Central memory CD8-positive, alpha-beta T cell (primary cell): ENCODE measurements around the gene MYADML2.
"Not testable (repeated sequence)": the region's sequence is repeated elsewhere in the genome, so short reads cannot be mapped to it uniquely, and the experiment has no call there.

Experiments used
- ATAC-seq: fragments of 150-1000 bp; cut with Tn5 transposase; replicated peaks from 2 replicates; pipeline ENCODE4 v1.10.0; 2022; ENCODE audit warnings: mild to moderate bottlenecking, moderate FRiP score, moderate number of reproducible peaks; ENCODE audit not compliant: poor library complexity, severe bottlenecking; ENCODE audit errors: extremely low read depth
- DNase-seq, 2 donors: peaks; one replicate each; pipeline ENCODE4 v3.0.0; 2021; ENCODE audit warnings: low spot score in 2 of 2
- H3K27ac Mint-ChIP-seq: one replicate; pipeline ENCODE4 v1.8.0; 2022; ENCODE audit warnings: low read depth, mild to moderate bottlenecking, moderate library complexity, mixed read lengths
- H3K27me3 Mint-ChIP-seq: one replicate; pipeline ENCODE4 v1.8.0; 2022; ENCODE audit warnings: mixed read lengths
- H3K36me3 Mint-ChIP-seq: one replicate; pipeline ENCODE4 v1.8.0; 2022; ENCODE audit warnings: mild to moderate bottlenecking, moderate library complexity, mixed read lengths; ENCODE audit not compliant: insufficient read depth
- H3K4me1 Mint-ChIP-seq: one replicate; pipeline ENCODE4 v1.8.0; 2022; ENCODE audit warnings: mixed read lengths
- H3K4me3 Mint-ChIP-seq: one replicate; pipeline ENCODE4 v1.8.0; 2022; ENCODE audit warnings: mild to moderate bottlenecking, moderate library complexity, mixed read lengths
- H3K9me3 Mint-ChIP-seq: one replicate; pipeline ENCODE4 v1.8.0; 2022; ENCODE audit warnings: mixed read lengths

The MYADML2 gene

DNA sequence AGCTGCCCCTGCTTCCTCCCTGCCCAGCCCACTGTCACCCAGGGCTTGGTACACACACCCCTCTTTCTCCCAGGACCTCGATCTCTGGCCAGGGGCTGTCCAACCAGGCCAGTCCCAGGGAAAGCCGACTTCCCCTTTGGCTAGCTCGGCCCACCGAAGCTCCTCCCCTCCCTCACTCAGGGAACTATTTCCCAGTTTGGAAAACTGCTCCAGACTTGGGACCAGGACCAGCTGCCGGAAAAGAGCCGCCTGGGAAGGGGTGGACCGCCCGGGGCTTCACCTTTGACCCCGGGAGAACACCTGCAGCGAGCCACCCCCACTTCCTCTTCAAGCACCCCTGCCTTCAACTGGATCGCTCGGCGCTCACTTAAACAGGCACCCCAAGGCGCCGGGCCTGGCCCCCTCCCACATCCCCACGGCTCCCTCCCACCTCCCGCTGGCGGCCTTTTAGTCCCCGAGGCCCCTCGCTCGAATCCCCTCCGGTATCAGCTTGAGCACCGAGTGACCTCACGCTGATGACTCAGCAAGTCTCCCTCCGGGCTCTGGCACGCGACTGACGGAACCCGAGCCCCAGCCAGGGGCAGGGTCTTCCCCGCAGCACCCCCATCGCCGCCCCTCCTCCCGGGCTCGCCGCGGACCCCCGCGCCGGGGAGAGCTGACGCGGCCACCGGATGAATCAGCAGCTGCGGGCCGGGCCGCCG lies 20.4 kb downstream of the MYADML2 start:
- H3K27me3 Mint-ChIP-seq = peaks cover 18% of the 10 kb centered on the region
- H3K4me3 Mint-ChIP-seq = peak overlapping the region; percentile 77
- peak; percentile 16 for ATAC-seq
- H3K9me3 Mint-ChIP-seq = no peaks in the 10 kb centered on the region
- H3K27ac Mint-ChIP-seq = peak overlapping the region; percentile 76
- H3K4me1 Mint-ChIP-seq = peaks cover 9% of the 10 kb centered on the region
- H3K36me3 Mint-ChIP-seq = peaks cover 15% of the 10 kb centered on the region
- no peak for DNase-seq

DNA sequence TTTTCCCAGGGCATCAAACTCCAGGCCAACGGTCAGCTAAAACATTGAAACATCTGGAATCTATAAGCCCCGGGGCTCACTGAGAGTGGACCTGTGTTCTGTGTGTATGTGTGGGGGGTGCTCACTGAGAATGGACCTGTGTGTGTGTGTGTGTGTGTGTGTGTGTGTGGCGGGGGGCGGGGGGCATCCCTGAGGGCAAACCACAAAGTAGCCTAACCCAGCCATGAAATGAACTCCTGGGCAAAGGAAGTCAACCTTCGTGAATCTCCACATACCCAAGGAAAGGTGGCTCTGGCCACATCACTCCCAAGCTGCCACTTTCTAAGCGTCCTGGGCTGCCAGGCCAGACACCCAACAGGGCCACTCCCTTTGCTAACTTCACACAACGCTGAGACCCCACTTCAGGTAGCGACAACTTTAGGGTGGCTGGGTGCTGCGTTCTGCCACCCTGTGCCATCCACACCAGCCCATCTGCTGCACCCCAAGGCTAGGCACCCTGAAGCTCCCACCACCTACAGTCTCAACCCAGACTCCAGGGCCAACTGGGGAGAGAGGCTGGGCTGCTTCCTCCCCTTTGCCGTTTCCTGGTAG lies 21.1 kb downstream of the MYADML2 start:
- Mint-ChIP-seq H3K27ac (peak overlapping the region; percentile 76), H3K9me3 (no peaks in the 10 kb centered on the region), H3K4me3 (peak overlapping the region; percentile 77), H3K4me1 (peaks cover 9% of the 10 kb centered on the region), H3K27me3 (peaks cover 12% of the 10 kb centered on the region), H3K36me3 (peaks cover 15% of the 10 kb centered on the region)
- ATAC-seq (no peak), DNase-seq (no peak)

DNA sequence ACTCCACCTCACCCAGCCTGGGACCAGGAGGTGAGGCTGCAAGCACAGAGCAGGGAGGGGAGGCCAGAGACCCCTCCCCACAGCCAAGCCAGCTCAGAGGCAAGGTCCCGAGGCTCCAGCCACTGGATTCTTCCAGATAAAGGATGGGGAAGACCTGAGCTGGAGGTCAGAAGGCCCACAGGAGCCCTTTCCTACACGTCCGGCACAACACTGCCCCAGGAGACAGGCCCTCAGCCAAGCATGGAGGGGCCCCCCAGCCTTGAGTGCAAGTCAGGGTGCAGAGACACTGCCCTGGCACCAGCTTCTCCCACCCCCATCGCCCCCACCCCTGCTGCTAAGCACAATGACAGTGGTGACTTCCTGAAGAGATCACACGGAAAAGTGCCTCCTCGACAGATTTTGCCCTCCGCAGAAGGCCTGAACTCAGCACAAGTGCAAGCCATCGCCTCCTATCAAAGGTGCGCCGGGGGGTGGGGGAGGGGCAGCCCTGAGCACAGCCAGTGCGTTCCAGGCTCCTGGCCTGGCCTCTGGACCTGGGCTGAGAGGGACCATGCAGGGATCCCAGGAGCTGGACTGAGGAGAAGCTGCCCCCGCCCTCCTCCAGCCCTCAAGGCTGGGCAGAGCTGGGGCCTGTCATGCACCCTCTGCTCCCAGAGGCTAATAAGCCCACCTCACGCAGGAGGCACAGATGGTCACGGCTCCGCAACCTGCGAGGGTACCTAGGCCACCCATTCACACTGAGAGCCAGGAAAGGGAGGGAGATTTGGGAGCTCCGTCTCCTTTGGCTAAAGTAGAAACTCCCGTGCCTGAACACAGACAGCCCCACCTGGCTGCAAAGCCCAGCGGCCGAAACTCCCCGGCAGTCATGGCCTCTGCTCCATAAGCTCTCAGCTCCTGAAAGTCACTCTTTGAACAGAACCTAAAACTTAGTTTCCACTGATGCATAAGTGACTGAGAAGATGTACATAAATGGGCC lies 22.2 kb downstream of the MYADML2 start:
- H3K4me1 Mint-ChIP-seq = peaks cover 9% of the 10 kb centered on the region
- no peak for DNase-seq
- peaks cover 15% of the 10 kb centered on the region for H3K36me3 Mint-ChIP-seq
- H3K27me3 Mint-ChIP-seq = peaks cover under 1% of the 10 kb centered on the region
- H3K9me3 Mint-ChIP-seq = no peaks in the 10 kb centered on the region
- no peak for ATAC-seq
- H3K4me3 Mint-ChIP-seq = peak overlapping the region; percentile 77
- H3K27ac Mint-ChIP-seq = no peak overlapping the region

DNA sequence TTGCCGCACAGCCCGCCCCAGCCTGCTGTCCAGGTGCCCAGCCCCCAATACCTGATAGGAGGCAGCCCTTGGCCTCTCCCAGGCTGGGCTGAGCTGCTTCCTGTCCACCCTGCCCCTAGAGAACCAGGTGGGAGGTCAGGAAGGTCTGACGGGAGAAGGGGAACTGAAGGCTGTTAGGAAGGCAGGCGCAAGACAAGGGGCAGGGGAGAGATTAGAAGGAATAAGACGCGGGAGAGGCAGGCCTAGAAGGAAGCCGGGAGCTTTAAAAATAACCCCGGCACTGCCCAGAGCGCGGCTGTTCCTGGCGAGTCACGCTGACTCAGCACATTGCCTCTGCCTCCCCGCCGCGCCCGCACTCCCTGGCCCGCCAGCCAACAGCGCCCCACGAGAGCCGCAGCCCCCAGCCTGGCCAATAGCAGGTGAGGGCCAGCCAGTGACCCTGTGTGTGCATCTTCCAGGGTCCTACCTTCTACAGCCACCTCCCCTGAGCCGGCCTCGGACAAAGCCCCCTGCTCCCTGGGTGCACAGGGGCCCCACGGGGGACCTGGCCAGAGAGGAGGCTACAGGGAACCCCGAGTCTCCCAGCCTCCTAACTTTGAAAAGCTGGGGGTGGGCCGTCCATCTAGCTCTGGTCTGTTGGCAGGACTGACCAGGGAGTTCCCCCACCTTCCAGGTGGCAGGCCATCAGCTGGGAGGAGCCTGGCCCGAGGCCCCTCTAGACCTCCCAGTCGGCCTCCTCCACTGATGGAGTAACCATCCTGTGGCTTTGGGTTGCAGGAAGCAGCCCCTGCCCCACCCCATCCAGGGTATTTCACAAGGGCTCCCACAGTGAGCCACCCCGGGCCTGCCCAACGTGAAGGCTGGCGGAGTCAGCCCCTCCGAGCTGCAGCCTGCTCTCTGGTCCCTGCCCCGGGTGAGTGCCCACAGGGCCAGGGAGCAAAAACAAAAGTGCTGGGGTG lies 23.5 kb downstream of the MYADML2 start:
- H3K9me3 Mint-ChIP-seq = no peaks in the 10 kb centered on the region
- ATAC-seq (no peak), DNase-seq (no peak)
- H3K27me3 Mint-ChIP-seq = no peaks in the 10 kb centered on the region
- H3K36me3 Mint-ChIP-seq = peaks cover 17% of the 10 kb centered on the region
- no peak overlapping the region for H3K27ac Mint-ChIP-seq
- peaks cover 10% of the 10 kb centered on the region for H3K4me1 Mint-ChIP-seq
- no peak overlapping the region for H3K4me3 Mint-ChIP-seq

DNA sequence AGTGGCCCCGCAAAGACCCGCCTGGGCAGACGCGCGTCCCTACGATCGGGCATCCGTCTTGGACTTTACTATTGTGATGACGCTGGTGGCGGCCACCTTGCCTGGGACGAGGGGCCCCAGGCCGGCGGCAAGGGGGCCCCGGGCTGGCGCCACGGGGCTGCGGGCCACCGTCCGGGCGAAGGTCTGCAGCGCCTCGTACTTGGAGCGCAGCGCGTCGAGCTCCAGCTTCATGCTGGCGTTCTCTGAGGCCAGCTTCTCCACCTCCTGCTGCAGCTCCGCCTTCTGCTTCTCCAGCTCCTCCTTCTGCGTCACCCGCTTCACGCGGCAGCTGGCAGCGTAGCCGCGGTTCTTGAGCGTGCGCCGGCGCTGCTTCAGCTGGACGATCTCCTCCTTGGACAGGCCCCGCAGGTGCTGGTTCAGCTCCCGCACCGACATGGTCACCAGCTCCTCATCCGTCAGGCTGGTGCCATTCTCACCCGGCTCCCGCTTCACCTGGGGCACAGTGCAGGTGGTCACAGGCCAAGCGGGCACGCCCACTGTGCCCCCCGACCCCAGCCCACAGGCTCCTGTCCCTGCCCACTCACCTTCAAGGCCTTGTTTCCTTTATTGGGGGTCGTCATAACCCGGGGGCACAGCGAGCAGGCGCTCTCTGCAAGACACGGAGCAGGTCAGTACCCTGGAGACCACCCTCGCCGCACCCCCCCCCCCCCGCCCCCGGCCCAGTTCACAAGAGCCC lies 24.3 kb downstream of the MYADML2 start:
- peak overlapping the region; percentile 32 for H3K27ac Mint-ChIP-seq
- no peak for ATAC-seq
- peaks cover 19% of the 10 kb centered on the region for H3K4me1 Mint-ChIP-seq
- no peak overlapping the region for H3K4me3 Mint-ChIP-seq
- no peak for DNase-seq
- no peaks in the 10 kb centered on the region for H3K27me3 Mint-ChIP-seq
- peaks cover 18% of the 10 kb centered on the region for H3K36me3 Mint-ChIP-seq
- H3K9me3 Mint-ChIP-seq = no peaks in the 10 kb centered on the region

DNA sequence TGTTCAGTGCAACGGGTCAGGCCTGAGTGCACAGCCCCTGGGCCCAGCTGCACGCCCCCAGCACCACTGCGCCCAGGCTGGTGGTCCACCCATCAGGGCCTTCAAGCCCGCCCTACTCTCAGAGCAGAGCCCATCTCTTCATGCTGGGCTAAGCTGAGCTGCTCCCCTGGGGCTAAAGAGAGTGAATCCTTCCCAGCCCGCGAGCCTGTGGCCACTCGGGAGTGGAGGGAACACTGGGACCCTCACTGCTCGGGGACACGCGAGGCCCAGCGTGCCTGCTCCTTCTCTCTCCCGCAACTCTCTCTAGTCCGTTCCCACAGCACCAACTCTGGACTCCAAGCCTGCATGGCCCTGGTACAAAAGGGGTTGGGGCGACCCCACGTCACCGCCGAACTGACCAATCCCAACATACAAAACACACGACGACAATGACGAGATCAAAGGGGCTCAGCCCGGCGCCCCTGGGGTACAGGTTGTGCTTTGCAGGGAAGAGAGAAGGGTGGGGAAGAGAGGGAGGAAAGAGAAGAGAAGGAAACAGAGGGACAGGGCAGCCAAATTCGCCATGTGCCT lies 25.0 kb downstream of the MYADML2 start:
- Mint-ChIP-seq H3K36me3 (peaks cover 16% of the 10 kb centered on the region), H3K4me1 (peaks cover 23% of the 10 kb centered on the region), H3K27ac (peak overlapping the region; percentile 32)

DNA sequence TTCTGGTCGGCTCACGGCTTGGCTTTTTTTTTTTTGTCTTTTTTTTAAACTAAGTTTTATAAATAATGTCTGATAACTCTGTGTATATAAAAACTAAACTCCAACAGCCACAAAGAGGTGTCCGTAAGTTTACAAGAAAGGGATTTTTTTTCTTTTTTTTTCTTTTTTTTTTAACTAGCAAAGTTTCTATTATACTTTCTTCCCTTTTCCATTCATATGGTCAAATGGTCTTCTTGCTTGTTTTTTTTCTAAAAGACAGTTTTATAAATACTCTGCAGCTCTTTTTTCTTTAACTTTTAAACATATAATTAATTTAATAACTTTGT lies 25.5 kb downstream of the MYADML2 start:
- Mint-ChIP-seq H3K27ac (peak overlapping the region; percentile 29), H3K4me3 (no peak overlapping the region), H3K36me3 (peaks cover 18% of the 10 kb centered on the region), H3K27me3 (no peaks in the 10 kb centered on the region), H3K9me3 (no peaks in the 10 kb centered on the region), H3K4me1 (peaks cover 26% of the 10 kb centered on the region)
- ATAC-seq = no peak
- DNase-seq = no peak

More for the DNA sequence above, 25.0 kb downstream of the MYADML2 start:
- ATAC-seq (no peak), DNase-seq (no peak)
- no peak overlapping the region for H3K4me3 Mint-ChIP-seq
- no peaks in the 10 kb centered on the region for H3K27me3 Mint-ChIP-seq
- H3K9me3 Mint-ChIP-seq = no peaks in the 10 kb centered on the region

DNA sequence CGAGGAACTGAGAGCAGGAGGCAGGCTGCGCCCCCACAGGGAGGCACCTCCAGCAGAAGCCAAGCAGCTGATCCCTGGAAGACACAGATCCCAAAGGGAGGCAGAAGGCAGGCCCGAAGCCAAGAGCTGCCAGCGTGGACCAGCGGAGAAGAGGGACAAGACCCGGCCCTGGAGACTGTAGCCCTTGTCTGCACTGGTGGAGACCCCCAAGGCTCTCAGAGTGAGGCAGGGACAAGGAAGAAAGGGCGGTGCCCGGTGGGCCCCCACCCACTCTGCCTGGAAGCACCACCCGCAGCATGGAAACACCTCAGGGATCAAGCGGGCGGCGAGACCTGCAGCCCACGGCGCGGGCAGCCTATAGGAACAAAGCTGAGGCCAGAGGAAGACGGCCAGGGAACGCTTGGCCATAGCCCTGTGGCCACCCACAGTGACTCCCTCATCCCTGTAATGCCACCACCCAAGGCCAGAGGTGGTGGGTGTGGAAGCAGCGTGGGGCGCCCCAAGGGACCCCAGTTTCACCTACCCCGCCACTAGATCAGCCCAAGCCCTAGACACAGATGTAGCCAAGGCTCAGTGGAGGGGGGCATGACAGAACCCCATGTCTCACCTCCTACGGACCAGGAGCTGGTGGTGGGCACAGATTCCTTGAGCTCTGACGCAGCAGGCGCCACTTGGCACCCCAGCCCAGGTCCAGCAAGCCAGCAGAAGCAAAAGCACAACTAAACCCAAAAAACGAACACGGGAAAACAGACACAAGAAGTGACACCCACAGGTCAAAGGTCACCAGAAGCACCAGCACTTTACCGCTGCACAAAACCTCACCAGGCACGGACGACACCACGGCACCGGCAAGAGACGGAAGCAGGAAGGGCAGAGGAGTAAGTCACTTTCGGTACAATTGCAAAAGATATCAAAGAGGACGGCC lies 26.2 kb downstream of the MYADML2 start:
- H3K27me3 Mint-ChIP-seq = no peaks in the 10 kb centered on the region
- ATAC-seq = no peak
- H3K4me3 Mint-ChIP-seq = no peak overlapping the region
- H3K27ac Mint-ChIP-seq = peak overlapping the region; percentile 29
- H3K4me1 Mint-ChIP-seq = peaks cover 20% of the 10 kb centered on the region
- peaks cover 22% of the 10 kb centered on the region for H3K36me3 Mint-ChIP-seq
- H3K9me3 Mint-ChIP-seq = no peaks in the 10 kb centered on the region
- DNase-seq = no peak

DNA sequence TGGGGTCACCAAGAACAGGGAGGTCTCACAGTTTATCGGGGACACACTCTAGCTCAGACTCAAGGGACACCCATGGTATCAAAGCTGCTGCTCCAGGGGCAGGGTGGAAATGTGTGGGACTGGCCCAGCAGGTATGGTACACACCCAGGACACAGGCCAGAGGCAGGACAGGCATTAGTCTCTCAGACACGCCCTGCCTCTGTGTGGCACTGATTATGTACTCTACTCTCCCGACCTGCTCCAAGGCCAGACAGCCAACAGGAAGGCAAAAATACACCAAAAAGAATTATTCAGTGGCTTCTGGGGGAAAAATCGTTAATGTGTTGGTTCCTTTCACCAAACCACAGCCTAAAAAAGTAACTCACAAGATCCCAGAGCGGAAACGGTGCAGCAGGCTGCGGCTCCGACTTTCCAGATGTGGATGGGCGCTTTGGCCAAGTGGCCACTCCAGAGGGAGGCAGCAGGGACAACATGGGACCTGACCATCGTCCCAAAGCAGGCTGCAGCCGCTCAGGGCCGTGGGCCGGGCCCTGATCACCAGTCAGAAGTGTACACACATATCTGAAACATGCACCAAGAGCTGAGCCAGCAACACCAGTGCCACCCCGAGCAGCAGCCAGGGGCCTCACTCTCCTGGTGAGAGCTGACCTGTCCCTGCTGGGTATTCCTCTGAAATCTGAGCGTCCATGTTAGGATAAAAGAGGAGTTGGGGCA lies 28.0 kb downstream of the MYADML2 start:
- ATAC-seq = no peak
- peaks cover 19% of the 10 kb centered on the region for H3K4me1 Mint-ChIP-seq
- H3K4me3 Mint-ChIP-seq = peak overlapping the region; percentile 88

DNA sequence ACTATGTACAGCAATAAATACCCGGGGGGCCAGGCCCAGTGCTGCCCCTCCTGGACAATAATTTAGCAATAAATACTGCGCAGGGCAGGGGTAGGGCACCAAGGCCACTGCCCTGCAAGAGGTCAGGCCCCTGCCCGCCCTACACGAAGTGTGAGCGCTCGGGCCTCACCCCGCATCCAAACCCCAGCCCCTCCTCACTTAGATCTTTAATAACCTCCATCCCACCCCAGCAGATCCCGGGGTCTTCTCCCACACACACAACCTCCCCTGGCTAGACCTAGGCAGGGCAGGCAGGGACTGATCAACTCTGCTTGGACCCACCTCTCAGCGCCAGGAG lies 28.7 kb downstream of the MYADML2 start:
- Mint-ChIP-seq H3K4me1 (peaks cover 19% of the 10 kb centered on the region), H3K27ac (peak overlapping the region; percentile 74), H3K36me3 (peaks cover 25% of the 10 kb centered on the region), H3K4me3 (peak overlapping the region; percentile 88)
- H3K9me3 Mint-ChIP-seq, DNase-seq, H3K27me3 Mint-ChIP-seq: not testable (repeated sequence)
- peak; percentile 22 for ATAC-seq

More for the DNA sequence above, 28.0 kb downstream of the MYADML2 start:
- DNase-seq = no peak
- Mint-ChIP-seq H3K9me3 (no peaks in the 10 kb centered on the region), H3K27ac (peak overlapping the region; percentile 74), H3K36me3 (peaks cover 23% of the 10 kb centered on the region), H3K27me3 (no peaks in the 10 kb centered on the region)
